Ovary (tissue), 10 donors: Measurements from ENCODE around the gene NHLRC1. TPM values are rescaled to one million over a fixed set of nuclear protein-coding genes. Genes with fewer than 3 reads are reported as not detected.

Source experiments
- DNase-seq, 5 donors: peaks; one replicate each; pipeline ENCODE4 v3.0.0-alpha.2; 2019 to 2020
- H3K27ac ChIP-seq, 2 donors: fragments of 200-600 bp; one replicate each; pipeline versions ENCODE4 v1.5.1 to v1.8.0; 2019 to 2022
- H3K27me3 ChIP-seq: fragments of 200-600 bp; one replicate; pipeline ENCODE4 v1.8.0; 2022
- H3K36me3 ChIP-seq: fragments of 200-600 bp; sonication (generic); one replicate; pipeline ENCODE4 v1.5.1; 2019
- H3K4me1 ChIP-seq: one replicate; pipeline ENCODE4 v1.8.1; 2013; ENCODE audit warnings: mild to moderate bottlenecking, moderate library complexity; ENCODE audit not compliant: insufficient read depth
- H3K4me3 ChIP-seq: fragments of 200-600 bp; sonication (generic); one replicate; pipeline ENCODE4 v1.5.1; 2017
- H3K9me3 ChIP-seq, 2 donors: fragments of 200-600 bp in 1 of 2; sonication (generic) in 1 of 2; one replicate each; pipeline versions ENCODE4 v1.5.1 to v1.8.1; 2013 to 2019; ENCODE audit warnings: mild to moderate bottlenecking in 1 of 2, moderate library complexity in 1 of 2
- CTCF ChIP-seq, 3 donors: fragments of 450-650 bp in 2 of 3; fragments of 200-600 bp in 1 of 3; IDR thresholded peaks; one replicate each; pipeline versions ENCODE4 v1.5.1 to v1.8.0; 2016 to 2022; ENCODE audit warnings: antibody characterized with exemption in 3 of 3, mild to moderate bottlenecking in 1 of 3
- EP300 ChIP-seq: sonication (generic); formaldehyde crosslinking; IDR thresholded peaks from one replicate; pipeline ENCODE4 v1.6.1; 2017; ENCODE audit warnings: antibody characterized with exemption
- POLR2A ChIP-seq: fragments of 450-650 bp; IDR thresholded peaks from one replicate; pipeline ENCODE4 v1.6.1; 2017; ENCODE audit warnings: antibody characterized with exemption, mild to moderate bottlenecking, moderate library complexity
- WGBS, 3 donors: extraction: QIAGEN DNeasy Blood & Tissue Kit in 1 of 3; methylation state at CpG; one replicate each; pipeline versions ENCODE4 v1.1.5 to v1.1.7; 2013 to 2017; 5-methylcytosine and 5-hydroxymethylcytosine counted together
- intact Hi-C, 4 donors: fragments of 100-400 bp; cut with DNase I; formaldehyde crosslinking; loops; one replicate each; pipeline versions ENCODE4 v1.11.0 to v1.15.1; 2022 to 2023
- long read RNA-seq, 3 donors: library from polyadenylated mRNA in 2 of 3; unstranded in 2 of 3; transcript quantifications; one replicate each; pipeline ENCODE4 v2.0.0 and lab custom pipeline, GENCODE V29; 2021 to 2026
- polyA plus RNA-seq, 2 donors: library from polyadenylated mRNA; stranded (reverse); fragments of 200-250 nt in 1 of 2; fragments of 350-450 nt in 1 of 2; fragmentation: Illumina TruSeq in 1 of 2; extraction: RNeasy Lipid Tissue Mini Kit (QIAGEN cat#74804) in 1 of 2; gene quantifications; one replicate each; pipeline ENCODE4 v1.2.3, GENCODE V29; 2013 to 2014
- total RNA-seq, 7 donors: library from RNA; depleted of rRNA in 2 of 7; stranded (reverse); fragments of >200 nt in 2 of 7; fragmentation: NEBNext Ultra II Directional in 3 of 7; extraction: Animal tissue kit (Norgen Biotek cat#: 25700) in 3 of 7; gene quantifications; one replicate each; pipeline versions ENCODE4 v1.1.0 to v1.2.4, GENCODE V29; 2016 to 2023
- donor health status: DM: no; HTN: no; CAD: no; lungs with moderate emphysema.
- donor health status: DM: no; HTN: no; CAD: no.
- donor health status: Bipolar disorder and iron deficiency.
- donor health status: DM: yes; HTN: yes; CAD: no.
- donor health status: DM: no; HTN: no; CAD: no.
- donor health status: DM: yes; HTN: yes; CAD: no.

NHLRC1 gene
- total RNA-seq (1 to 10 TPM in 4 of 7 donors, under 1 TPM in 3; 0.46 to 1.7 (median 1.2) TPM), polyA plus RNA-seq (1 to 10 TPM in 1 of 2 donors, under 1 TPM in 1; 0.88 to 1.7 TPM)
- long read RNA-seq, donor 1, transcript NHLRC1-201 (1 exons, 2,248 nt): major isoform, 14 of 14 reads
- long read RNA-seq, donor 1, partial matches to known transcripts: 0 of 14 reads
- long read RNA-seq, donor 1, other reads (novel, unspliced or antisense): 0 of 14 reads
- long read RNA-seq, donor 2, partial matches to known transcripts: 0 of 3 reads
- long read RNA-seq, donor 2, other reads (novel, unspliced or antisense): 0 of 3 reads
- long read RNA-seq, donor 3, partial matches to known transcripts: 0 of 2 reads
- long read RNA-seq, donor 3, other reads (novel, unspliced or antisense): 0 of 2 reads

- intact Hi-C loops: loop anchor here in 2 of 4 donors (5.0 to 10.0 kb wide), 3 partner anchors 135 to 968 kb away; partner anchors contain the start of gene KIF13A (in 1 of the 2)
- 13 to 17% (median 15%) methylated on average over 51 to 82 of the region's 82 CpGs for WGBS, 3 donors
- H3K27ac ChIP-seq: no peak within 1 kb of the TSS
These were observed at the start of gene NHLRC1 for GRCh38 chr6:18122128-18123093. Gene NHLRC1, minus strand, starts transcription at chr6:18122677. Its CDS starts 71 bp downstream, at chr6:18122606.

GRCh38 chr6:18171871-18172270, 49.4 kb upstream of the NHLRC1 start:
- TF ChIP-seq CTCF (IDR thresholded peaks at IDR 0.05) (no peak), POLR2A (no peak), EP300 (no peak)
- no peak overlapping the region for H3K4me3 ChIP-seq
- H3K4me1 ChIP-seq: no peaks in the 10 kb centered on the region
- H3K27ac ChIP-seq: no peak overlapping the region
- H3K27me3 ChIP-seq: no peaks in the 10 kb centered on the region
- intact Hi-C loops: no loop called here
- WGBS, 3 donors: 79 to 86% (median 81%) methylated on average over 7 of the region's 7 CpGs
- no peak for DNase-seq
- no peaks in the 10 kb centered on the region for H3K36me3 ChIP-seq
- peaks cover 0 to 4% of the 10 kb centered on the region in 2 donors for H3K9me3 ChIP-seq

More at GRCh38 chr6:18122128-18123093, at the start of gene NHLRC1:
- Histone ChIP-seq H3K36me3 (no peaks in the 10 kb centered on the region), H3K4me1 (peaks cover 3% of the 10 kb centered on the region), H3K27me3 (no peaks in the 10 kb centered on the region), H3K9me3 (no peaks in the 10 kb centered on the region), H3K4me3 (peak within 1 kb of the TSS; percentile 60)
- peak; percentile 81 to 89 (median 84) for DNase-seq
- TF ChIP-seq POLR2A: peak; percentile 20
- peak; percentile 73 to 91 (median 86) for TF ChIP-seq CTCF (IDR thresholded peaks at IDR 0.05)
- no peak for TF ChIP-seq EP300

GRCh38 chr6:18168264-18168663, 45.8 kb upstream of the NHLRC1 start:
- 97 to 99% (median 98%) methylated on average over 3 of the region's 3 CpGs for WGBS, 3 donors
- Histone ChIP-seq H3K27ac (no peak overlapping the region), H3K4me1 (no peaks in the 10 kb centered on the region), H3K4me3 (no peak overlapping the region), H3K9me3 (peaks cover 0 to 4% of the 10 kb centered on the region in 2 donors), H3K27me3 (no peaks in the 10 kb centered on the region), H3K36me3 (no peaks in the 10 kb centered on the region)
- intact Hi-C loops: no loop called here
- DNase-seq: no peak
- TF ChIP-seq POLR2A (no peak), CTCF (IDR thresholded peaks at IDR 0.05) (no peak), EP300 (no peak)

GRCh38 chr6:18166312-18167036, 44.0 kb upstream of the NHLRC1 start:
- intact Hi-C loops: no loop called here
- TF ChIP-seq EP300 (no peak), CTCF (IDR thresholded peaks at IDR 0.05) (no peak), POLR2A (no peak)
- 93 to 97% (median 96%) methylated on average over 2 of the region's 2 CpGs for WGBS, 3 donors
- Histone ChIP-seq H3K9me3 (peaks cover 0 to 4% of the 10 kb centered on the region in 2 donors), H3K27ac (no peak overlapping the region), H3K4me3 (no peak overlapping the region), H3K4me1 (no peaks in the 10 kb centered on the region), H3K27me3 (no peaks in the 10 kb centered on the region), H3K36me3 (no peaks in the 10 kb centered on the region)
- no peak for DNase-seq
